Neuronal stem cell (in vitro differentiated cells): ENCODE data around the gene LSM14B.

Experiments
- DNase-seq: peaks from one replicate; pipeline ENCODE4 v3.0.0-alpha.2; 2013; ENCODE audit warnings: low spot score
- H2AFZ ChIP-seq: one replicate; pipeline ENCODE4 v1.6.1; 2013; ENCODE audit warnings: mild to moderate bottlenecking, low read length, inconsistent platforms
- H2AK5ac ChIP-seq: 2 replicates; pipeline ENCODE4 v1.6.1; 2013; ENCODE audit warnings: low read depth, mild to moderate bottlenecking, inconsistent platforms, low read length, moderate library complexity, mixed read lengths
- H2BK120ac ChIP-seq: 2 replicates; pipeline ENCODE4 v1.6.1; 2013; ENCODE audit warnings: low read depth, mild to moderate bottlenecking, inconsistent platforms, low read length, moderate library complexity, mixed read lengths
- H2BK12ac ChIP-seq: one replicate; pipeline ENCODE4 v1.6.1; 2013; ENCODE audit warnings: low read length, inconsistent platforms
- H2BK15ac ChIP-seq: 2 replicates; pipeline ENCODE4 v1.6.1; 2013; ENCODE audit warnings: mild to moderate bottlenecking, low read length, inconsistent platforms, mixed read lengths
- H2BK5ac ChIP-seq: one replicate; pipeline ENCODE4 v1.6.1; 2013; ENCODE audit warnings: inconsistent platforms, mild to moderate bottlenecking, low read length, moderate library complexity
- H3K14ac ChIP-seq: one replicate; pipeline ENCODE4 v1.6.1; 2013; ENCODE audit warnings: low read length, inconsistent platforms
- H3K18ac ChIP-seq: 2 replicates; pipeline ENCODE4 v1.6.1; 2013; ENCODE audit warnings: low read length, inconsistent platforms
- H3K23ac ChIP-seq: 2 replicates; pipeline ENCODE4 v1.6.1; 2013; ENCODE audit warnings: low read depth, mild to moderate bottlenecking, mixed read lengths, low read length, inconsistent platforms; ENCODE audit not compliant: poor library complexity
- H3K27ac ChIP-seq: replicated peaks from 3 replicates; pipeline ENCODE4 v1.5.1; 2013; ENCODE audit warnings: low read length, inconsistent platforms
- H3K27me3 ChIP-seq, 3 experiments: 2 replicates each; pipeline ENCODE4 v1.6.1; 2013; ENCODE audit warnings: low read length in 3 of 3, mild to moderate bottlenecking in 2 of 3, inconsistent platforms in 1 of 3, low read depth in 1 of 3, mixed read lengths in 1 of 3, moderate library complexity in 1 of 3; ENCODE audit not compliant: control insufficient read depth in 3 of 3, insufficient read depth in 3 of 3
- H3K36me3 ChIP-seq, 2 donors: replicated peaks in 1 of 2; 2 replicates each; pipeline ENCODE4 v1.6.1; 2013; ENCODE audit warnings: low read length in 2 of 2; ENCODE audit not compliant: control insufficient read depth in 2 of 2, insufficient read depth in 2 of 2
- H3K4ac ChIP-seq: 2 replicates; pipeline ENCODE4 v1.6.1; 2013; ENCODE audit warnings: inconsistent platforms, mild to moderate bottlenecking, low read length, moderate library complexity
- H3K4me1 ChIP-seq, 2 donors: 1 replicate in 1 of 2; 2 replicates in 1 of 2; pipeline ENCODE4 v1.6.1; 2013; ENCODE audit warnings: low read length in 2 of 2, low read depth in 1 of 2; ENCODE audit not compliant: control insufficient read depth in 2 of 2, insufficient read depth in 1 of 2
- H3K4me2 ChIP-seq: one replicate; pipeline ENCODE4 v1.6.1; 2013; ENCODE audit warnings: mild to moderate bottlenecking, low read length, inconsistent platforms; ENCODE audit not compliant: insufficient read depth, poor library complexity, severe bottlenecking
- H3K4me3 ChIP-seq, 2 donors: 2 replicates each; pipeline ENCODE4 v1.5.1; 2013; ENCODE audit warnings: low read length in 2 of 2, mild to moderate bottlenecking in 2 of 2, inconsistent platforms in 1 of 2, moderate library complexity in 1 of 2
- H3K79me1 ChIP-seq: one replicate; pipeline ENCODE4 v1.6.1; 2013; ENCODE audit warnings: low read depth, mild to moderate bottlenecking, inconsistent platforms, low read length, moderate library complexity
- H3K9ac ChIP-seq: one replicate; pipeline ENCODE4 v1.6.1; 2013; ENCODE audit warnings: mild to moderate bottlenecking, low read depth, low read length, inconsistent platforms; ENCODE audit not compliant: poor library complexity
- H3K9me3 ChIP-seq, 2 donors: replicated peaks in 1 of 2; 2 replicates each; pipeline versions ENCODE3 to v1.6.1; 2013; ENCODE audit warnings: low read length in 2 of 2, mild to moderate bottlenecking in 2 of 2, inconsistent platforms in 1 of 2, low read depth in 1 of 2, mixed read lengths in 1 of 2, moderate library complexity in 1 of 2; ENCODE audit not compliant: control insufficient read depth in 2 of 2, insufficient read depth in 1 of 2
- H4K8ac ChIP-seq: one replicate; pipeline ENCODE4 v1.6.1; 2013; ENCODE audit warnings: low read depth, mild to moderate bottlenecking, inconsistent platforms, low read length, moderate library complexity
- H4K91ac ChIP-seq: one replicate; pipeline ENCODE4 v1.6.1; 2013; ENCODE audit warnings: low read length, low read depth, mild to moderate bottlenecking, inconsistent platforms; ENCODE audit not compliant: poor library complexity
- WGBS, 2 donors: extraction: QIAGEN DNeasy Blood & Tissue Kit; methylation state at CpG; one replicate each; pipeline ENCODE4 v1.1.7; 2013; ENCODE audit warnings: missing lambda C conversion rate in 2 of 2, mixed read lengths in 1 of 2; ENCODE audit not compliant: insufficient read length in 2 of 2, insufficient replicate concordance in 1 of 2; ENCODE audit errors: extremely low coverage in 2 of 2; 5-methylcytosine and 5-hydroxymethylcytosine counted together

The LSM14B gene

DNA sequence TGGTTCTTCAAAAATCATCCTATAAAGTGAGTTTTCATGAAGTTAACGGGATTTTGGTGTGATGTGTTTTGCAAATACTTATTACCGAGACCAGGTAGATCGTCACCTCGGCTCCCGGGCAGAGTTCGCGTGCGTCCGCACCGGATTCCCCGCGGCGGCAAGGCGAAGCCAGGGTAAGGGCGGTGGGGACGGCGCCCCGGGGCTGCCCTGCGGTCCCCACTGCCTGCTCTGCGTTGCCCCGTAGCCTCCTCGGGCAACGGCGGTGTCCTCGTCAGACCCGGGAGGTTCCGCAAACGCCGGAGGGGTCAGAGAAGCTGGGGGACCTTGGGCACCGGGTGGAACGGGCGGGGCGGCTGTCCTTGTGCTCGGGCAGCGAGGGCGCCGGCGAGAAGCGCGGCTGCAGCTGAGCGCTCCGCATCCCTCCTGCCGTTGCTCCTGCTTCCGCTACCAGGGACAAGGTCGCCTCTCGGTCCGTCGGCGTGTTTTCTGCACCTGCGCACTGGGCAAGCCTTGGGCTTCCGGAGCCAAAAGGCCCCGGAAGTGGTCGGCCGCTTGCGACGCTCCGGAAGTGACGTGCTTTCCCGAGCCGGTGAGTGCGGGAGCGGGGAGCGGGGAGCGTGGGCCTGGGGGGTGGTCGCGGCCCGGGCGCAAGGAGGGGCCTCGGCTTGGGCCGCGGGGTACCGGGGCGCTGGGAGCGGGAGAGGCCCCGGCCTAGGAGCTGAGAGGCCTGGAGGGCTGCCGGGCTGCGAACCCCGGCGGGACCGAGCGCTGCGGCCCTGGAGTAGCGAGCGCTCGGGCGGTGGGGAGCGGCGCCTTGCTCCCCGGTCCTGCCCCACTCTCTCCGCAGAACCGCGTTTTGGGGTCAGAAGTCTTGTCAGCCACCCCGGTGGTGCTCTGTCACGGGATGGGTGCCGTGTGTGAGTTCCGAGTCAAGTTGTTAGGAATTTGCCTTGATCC, 60.5 kb downstream of the LSM14B start, which contains the start of gene MTG2:
TSS of gene MTG2 (plus strand) at position 560 of the 957 bp plus-strand sequence. CDS start 10,393 bp downstream, outside the sequence.
- peak; percentile 94 for DNase-seq
- no peaks in the 10 kb centered on the region for H3K9me3 ChIP-seq
- H3K27ac ChIP-seq: peak within 1 kb of the TSS; percentile 92
- peak within 1 kb of the TSS; percentile 97 to 100 for H3K4me3 ChIP-seq
- no CpG with 5 or more reads among the region's 96 CpGs for WGBS, 2 donors
- peak within 1 kb of the TSS; percentile 65 for H4K8ac ChIP-seq
- H3K23ac ChIP-seq: peak within 1 kb of the TSS; percentile 99
- H3K18ac ChIP-seq: peak within 1 kb of the TSS; percentile 92
- no peak within 1 kb of the TSS for H2BK15ac ChIP-seq
- H3K4me1 ChIP-seq: peaks cover 3 to 8% of the 10 kb centered on the region in 2 donors
- peak within 1 kb of the TSS; percentile 84 for H2AFZ ChIP-seq
- H3K9ac ChIP-seq: peak within 1 kb of the TSS; percentile 100
- H3K4me2 ChIP-seq: peak within 1 kb of the TSS; percentile 86
- no peak within 1 kb of the TSS for H4K91ac ChIP-seq
- H2BK12ac ChIP-seq: no peak within 1 kb of the TSS
- H3K27me3 ChIP-seq: no peaks in the 10 kb centered on the region
- peaks cover 11 to 37% of the 10 kb centered on the region in 2 donors for H3K36me3 ChIP-seq
- peak within 1 kb of the TSS; percentile 90 for H2BK5ac ChIP-seq
- H2AK5ac ChIP-seq: no peak within 1 kb of the TSS
- peak within 1 kb of the TSS; percentile 53 for H3K4ac ChIP-seq
- peaks cover 3% of the 10 kb centered on the region for H3K79me1 ChIP-seq
- H3K14ac ChIP-seq: peak within 1 kb of the TSS; percentile 56
- no peak within 1 kb of the TSS for H2BK120ac ChIP-seq

DNA sequence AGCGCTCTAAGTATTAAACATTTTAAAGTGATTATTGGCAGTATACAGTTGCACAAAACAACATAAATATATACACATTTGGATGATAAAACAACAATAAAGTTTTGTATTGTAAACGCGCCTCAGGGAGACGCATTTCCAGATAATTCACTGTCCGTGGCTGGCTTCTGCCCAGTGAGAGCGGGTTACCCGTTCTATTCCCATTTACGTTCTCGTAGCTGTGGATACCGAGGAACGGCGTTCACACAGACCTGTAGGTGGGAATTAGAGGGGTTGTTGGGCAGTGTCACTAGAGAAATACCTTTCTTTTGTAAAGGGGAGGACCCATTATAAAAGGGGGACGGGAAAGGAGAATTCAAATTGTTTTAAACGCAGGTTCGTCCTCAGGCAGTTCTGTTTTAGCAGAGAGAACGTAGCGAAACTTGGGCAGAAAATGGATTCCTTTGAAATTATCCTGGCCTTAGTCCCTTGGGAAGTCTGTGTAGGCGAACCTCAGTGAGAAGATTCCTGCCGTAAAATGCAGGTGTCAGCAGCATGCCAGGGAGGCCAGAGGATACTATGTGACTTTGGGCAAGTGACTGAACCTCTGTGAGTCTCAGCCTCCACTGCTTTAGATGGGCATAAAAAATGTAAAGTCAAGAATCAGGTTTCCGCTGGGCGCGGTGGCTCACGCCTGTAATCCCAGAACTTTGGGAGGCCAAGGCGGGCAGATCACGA, 61.3 kb downstream of the LSM14B start:
- no CpG with 5 or more reads among the region's 25 CpGs for WGBS, 2 donors
- Histone ChIP-seq H2BK12ac (no peak overlapping the region), H3K9ac (peak overlapping the region; percentile 96), H3K27ac (no peak overlapping the region), H2BK5ac (no peak overlapping the region), H3K4ac (no peak overlapping the region), H3K4me3 (peak overlapping the region; percentile 97 to 100), H3K18ac (no peak overlapping the region), H4K8ac (no peak overlapping the region), H4K91ac (no peak overlapping the region), H3K4me2 (peak overlapping the region; percentile 86), H3K14ac (no peak overlapping the region), H3K36me3 (peaks cover 11 to 35% of the 10 kb centered on the region in 2 donors), H2AK5ac (no peak overlapping the region), H3K79me1 (peaks cover 3% of the 10 kb centered on the region), H2BK15ac (no peak overlapping the region), H3K23ac (no peak overlapping the region), H3K4me1 (peaks cover 3 to 8% of the 10 kb centered on the region in 2 donors), H3K27me3 (no peaks in the 10 kb centered on the region), H2AFZ (peak overlapping the region; percentile 84), H3K9me3 (no peaks in the 10 kb centered on the region), H2BK120ac (no peak overlapping the region)
- no peak for DNase-seq
